Peyer's patch (tissue), 4 donors: ENCODE results near the gene ANAPC1.

Source experiments
- CTCF ChIP-seq, 6 experiments: fragments of 450-650 bp in 4 of 6; fragments of 200-600 bp in 2 of 6; sonication (generic) in 1 of 6; IDR thresholded peaks; one replicate each; pipeline ENCODE4 v1.5.1; 2017 to 2019; ENCODE audit warnings: antibody characterized with exemption in 6 of 6, mild to moderate bottlenecking in 3 of 6, moderate library complexity in 1 of 6
- POLR2A ChIP-seq, 2 donors: fragments of 450-650 bp; IDR thresholded peaks; one replicate each; pipeline ENCODE4 v1.5.1; 2017; ENCODE audit warnings: antibody characterized with exemption in 2 of 2, mild to moderate bottlenecking in 2 of 2, moderate library complexity in 2 of 2

DNA sequence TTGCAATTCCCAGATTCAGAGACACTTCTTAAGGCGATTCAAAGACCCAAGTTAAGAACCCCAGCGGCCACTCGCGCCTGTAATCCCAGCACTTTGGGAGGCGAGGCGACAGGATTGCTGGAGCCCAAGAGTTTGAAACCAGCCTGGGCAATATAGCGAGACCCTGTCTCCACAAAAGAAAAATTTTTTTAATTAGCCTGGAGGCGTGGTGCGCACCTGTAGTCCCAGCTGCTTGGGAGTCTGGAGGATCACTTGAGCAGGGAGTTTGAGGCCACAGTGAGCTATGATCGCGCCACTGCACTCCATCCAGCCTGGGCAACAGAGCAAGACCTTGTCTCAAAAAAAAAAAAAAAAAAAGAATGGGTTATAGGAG is 585 bp upstream of the ANAPC1 start:
- TF ChIP-seq CTCF (IDR thresholded peaks at IDR 0.05) (no peak), POLR2A (IDR thresholded peaks at IDR 0.05) (no peak)
